HL-60 (cell line): ENCODE results near the gene BRSK1.

Source experiments
- DNase-seq, 2 experiments: peaks; one replicate each; pipeline ENCODE4 v3.0.0-alpha.2; 2010 to 2020; ENCODE audit warnings: low read depth in 1 of 2, low spot score in 1 of 2
- H3K27ac ChIP-seq: fragments of 250-450 bp; sonication (Bioruptor Pico); replicated peaks from 2 replicates; pipeline ENCODE4 v1.5.1; 2020; ENCODE audit warnings: mild to moderate bottlenecking, moderate library complexity
- H3K27me3 ChIP-seq: fragments of 250-450 bp; sonication (Bioruptor Pico); 2 replicates; pipeline ENCODE4 v1.5.1; 2021; ENCODE audit warnings: mild to moderate bottlenecking, moderate library complexity; ENCODE audit not compliant: insufficient read depth, poor library complexity, severe bottlenecking
- H3K4me3 ChIP-seq: replicated peaks from 2 replicates; pipeline ENCODE4 v1.5.1; 2011; ENCODE audit warnings: mild to moderate bottlenecking, control low read depth, low read length; ENCODE audit not compliant: insufficient read depth
- CTCF ChIP-seq: IDR thresholded peaks from one replicate; pipeline ENCODE4 v1.5.1; 2011; ENCODE audit warnings: low read length, control low read depth, inconsistent platforms; ENCODE audit not compliant: insufficient read depth
- GABPA ChIP-seq: IDR thresholded peaks from 2 replicates; pipeline ENCODE4 v1.6.1; 2012; ENCODE audit warnings: low read depth
- POLR2AphosphoS5 ChIP-seq: IDR thresholded peaks from 2 replicates; pipeline ENCODE4 v1.6.1; 2012; ENCODE audit warnings: low read depth
- REST ChIP-seq: IDR thresholded peaks from 2 replicates; pipeline ENCODE4 v1.6.1; 2012; ENCODE audit warnings: low read depth; ENCODE audit not compliant: insufficient replicate concordance
- SPI1 ChIP-seq: IDR thresholded peaks from 2 replicates; pipeline ENCODE4 v1.6.1; 2012; ENCODE audit warnings: low read depth, mild to moderate bottlenecking, borderline replicate concordance

The BRSK1 gene

GRCh38 chr19:55242517-55242916, 41.3 kb upstream of the BRSK1 start:
- no peak for DNase-seq
- TF ChIP-seq CTCF (no peak), POLR2AphosphoS5 (no peak), GABPA (no peak), SPI1 (no peak)
- no peaks in the 10 kb centered on the region for H3K27me3 ChIP-seq
- H3K4me3 ChIP-seq = no peak overlapping the region
- no peak overlapping the region for H3K27ac ChIP-seq

- no peak for DNase-seq
- Histone ChIP-seq H3K4me3 (no peak overlapping the region), H3K27me3 (no peaks in the 10 kb centered on the region), H3K27ac (no peak overlapping the region)
- TF ChIP-seq REST (no peak), SPI1 (no peak), GABPA (no peak), POLR2AphosphoS5 (no peak), CTCF (no peak)
Measured at GRCh38 chr19:55244004-55244680, 39.7 kb upstream of the BRSK1 start.

- H3K27me3 ChIP-seq = no peaks in the 10 kb centered on the region
- TF ChIP-seq CTCF = no peak
- no peak for TF ChIP-seq REST
- no peak for TF ChIP-seq SPI1
- no peak for TF ChIP-seq POLR2AphosphoS5
- TF ChIP-seq GABPA = no peak
- no peak overlapping the region for H3K4me3 ChIP-seq
- no peak for DNase-seq
- H3K27ac ChIP-seq = no peak overlapping the region
Measured at GRCh38 chr19:55245236-55245904, 38.4 kb upstream of the BRSK1 start.
